IPS DF 6.9 (cell line): ENCODE data around the gene NRXN3.

ENCODE experiments used
- DNase-seq: peaks from one replicate; pipeline ENCODE4 v3.0.0-alpha.2; 2013; ENCODE audit warnings: low read depth, low spot score
- H3K27ac ChIP-seq: one replicate; pipeline ENCODE4 v1.5.1; 2013; ENCODE audit warnings: low read length, control low read depth
- H3K27me3 ChIP-seq: 2 replicates; pipeline ENCODE4 v1.6.1; 2013; ENCODE audit warnings: mild to moderate bottlenecking, low read length; ENCODE audit not compliant: control insufficient read depth, insufficient read depth
- H3K36me3 ChIP-seq: 2 replicates; pipeline ENCODE4 v1.6.1; 2013; ENCODE audit warnings: low read length; ENCODE audit not compliant: control insufficient read depth, insufficient read depth
- H3K4me1 ChIP-seq: 2 replicates; pipeline ENCODE4 v1.6.1; 2013; ENCODE audit warnings: low read length; ENCODE audit not compliant: control insufficient read depth, insufficient read depth
- H3K4me3 ChIP-seq: 2 replicates; pipeline ENCODE4 v1.5.1; 2013; ENCODE audit warnings: mild to moderate bottlenecking, low read length
- H3K9me3 ChIP-seq: 2 replicates; pipeline ENCODE4 v1.6.1; 2013; ENCODE audit warnings: low read length, inconsistent platforms; ENCODE audit not compliant: control insufficient read depth, insufficient read depth
- WGBS: extraction: QIAGEN DNeasy Blood & Tissue Kit; methylation state at CpG from one replicate; pipeline ENCODE4 v1.1.7; 2013; ENCODE audit warnings: mixed read lengths, missing lambda C conversion rate; ENCODE audit not compliant: insufficient read length, insufficient coverage; 5-methylcytosine and 5-hydroxymethylcytosine counted together

NRXN3 gene

GRCh38 chr14:78316052-78316451 is 145.9 kb downstream of the NRXN3 start:
- H3K36me3 ChIP-seq = no peaks in the 10 kb centered on the region
- DNase-seq = no peak
- H3K4me1 ChIP-seq = no peaks in the 10 kb centered on the region
- no CpG with 5 or more reads among the region's 1 CpG for WGBS
- no peaks in the 10 kb centered on the region for H3K9me3 ChIP-seq
- no peaks in the 10 kb centered on the region for H3K27me3 ChIP-seq
- H3K4me3 ChIP-seq = no peak overlapping the region
- no peak overlapping the region for H3K27ac ChIP-seq

- Histone ChIP-seq H3K36me3 (no peaks in the 10 kb centered on the region), H3K4me3 (no peak overlapping the region), H3K4me1 (no peaks in the 10 kb centered on the region), H3K9me3 (no peaks in the 10 kb centered on the region), H3K27ac (no peak overlapping the region), H3K27me3 (no peaks in the 10 kb centered on the region)
- DNase-seq = no peak
- no CpG with 5 or more reads among the region's 3 CpGs for WGBS
Observed at GRCh38 chr14:78316786-78317185, 146.6 kb downstream of the NRXN3 start.

GRCh38 chr14:78319406-78319805 is 149.2 kb downstream of the NRXN3 start:
- Histone ChIP-seq H3K27me3 (no peaks in the 10 kb centered on the region), H3K4me3 (no peak overlapping the region), H3K4me1 (no peaks in the 10 kb centered on the region), H3K36me3 (no peaks in the 10 kb centered on the region), H3K27ac (no peak overlapping the region), H3K9me3 (no peaks in the 10 kb centered on the region)
- no peak for DNase-seq
- no CpG with 5 or more reads among the region's 2 CpGs for WGBS

- no CpG with 5 or more reads among the region's 12 CpGs for WGBS
- no peak for DNase-seq
- Histone ChIP-seq H3K4me1 (no peaks in the 10 kb centered on the region), H3K27me3 (no peaks in the 10 kb centered on the region), H3K27ac (no peak overlapping the region), H3K9me3 (no peaks in the 10 kb centered on the region), H3K36me3 (no peaks in the 10 kb centered on the region), H3K4me3 (no peak overlapping the region)
Observed at GRCh38 chr14:78319887-78320635, 149.9 kb downstream of the NRXN3 start.

- no peak for DNase-seq
- H3K4me3 ChIP-seq = no peak overlapping the region
- no CpG with 5 or more reads among the region's 1 CpG for WGBS
Observed at GRCh38 chr14:78324353-78324752, 154.2 kb downstream of the NRXN3 start.

GRCh38 chr14:78325911-78326310 is 155.7 kb downstream of the NRXN3 start:
- H3K27ac ChIP-seq = no peak overlapping the region
- DNase-seq = no peak
- peaks cover 2% of the 10 kb centered on the region; the same call in 1 of the 2 replicates for H3K4me1 ChIP-seq
- WGBS = no CpG with 5 or more reads among the region's 2 CpGs
- no peak overlapping the region for H3K4me3 ChIP-seq
- no peaks in the 10 kb centered on the region for H3K36me3 ChIP-seq
- H3K27me3 ChIP-seq = no peaks in the 10 kb centered on the region
- no peaks in the 10 kb centered on the region for H3K9me3 ChIP-seq

More at GRCh38 chr14:78324353-78324752, 154.2 kb downstream of the NRXN3 start:
- no peaks in the 10 kb centered on the region for H3K36me3 ChIP-seq
- no peak overlapping the region for H3K27ac ChIP-seq
- no peaks in the 10 kb centered on the region for H3K9me3 ChIP-seq
- H3K27me3 ChIP-seq = no peaks in the 10 kb centered on the region
- H3K4me1 ChIP-seq = peaks cover 2% of the 10 kb centered on the region; the same call in 1 of the 2 replicates

GRCh38 chr14:78327426-78328221 is 157.5 kb downstream of the NRXN3 start:
- Histone ChIP-seq H3K36me3 (no peaks in the 10 kb centered on the region), H3K27ac (no peak overlapping the region), H3K4me3 (no peak overlapping the region), H3K9me3 (no peaks in the 10 kb centered on the region), H3K4me1 (peaks cover 2% of the 10 kb centered on the region; the same call in 1 of the 2 replicates), H3K27me3 (no peaks in the 10 kb centered on the region)
- DNase-seq = no peak
- WGBS = no CpG with 5 or more reads among the region's 7 CpGs

GRCh38 chr14:78329371-78329770 is 159.2 kb downstream of the NRXN3 start:
- no CpG with 5 or more reads among the region's 1 CpG for WGBS
- Histone ChIP-seq H3K27ac (no peak overlapping the region), H3K36me3 (no peaks in the 10 kb centered on the region), H3K9me3 (no peaks in the 10 kb centered on the region), H3K4me3 (no peak overlapping the region), H3K27me3 (no peaks in the 10 kb centered on the region), H3K4me1 (peaks cover 2% of the 10 kb centered on the region; the same call in 1 of the 2 replicates)
- DNase-seq = no peak

- DNase-seq = no peak
- no CpG with 5 or more reads among the region's 2 CpGs for WGBS
- Histone ChIP-seq H3K4me1 (no peaks in the 10 kb centered on the region), H3K27ac (no peak overlapping the region), H3K27me3 (no peaks in the 10 kb centered on the region), H3K4me3 (no peak overlapping the region), H3K36me3 (no peaks in the 10 kb centered on the region), H3K9me3 (no peaks in the 10 kb centered on the region)
Observed at GRCh38 chr14:78335531-78335930, 165.4 kb downstream of the NRXN3 start.

- Histone ChIP-seq H3K27ac (no peak overlapping the region), H3K9me3 (no peaks in the 10 kb centered on the region), H3K27me3 (no peaks in the 10 kb centered on the region), H3K4me1 (no peaks in the 10 kb centered on the region), H3K36me3 (no peaks in the 10 kb centered on the region), H3K4me3 (no peak overlapping the region)
- WGBS = no CpG with 5 or more reads among the region's 3 CpGs
- DNase-seq = no peak
Observed at GRCh38 chr14:78340250-78340649, 170.1 kb downstream of the NRXN3 start.
